Pericardium fibroblast (primary cell): ENCODE results near the gene TGFBR3L. TPM values are rescaled to one million over a fixed set of nuclear protein-coding genes. Genes with fewer than 3 reads are reported as not detected.

ENCODE experiments used
- total RNA-seq: library from RNA; depleted of rRNA; stranded (reverse); fragments of >200 nt; gene quantifications from 2 replicates; pipeline ENCODE4 v1.2.3, GENCODE V29; 2015

Gene TGFBR3L
- total RNA-seq = not detected in 2 replicates

DNA sequence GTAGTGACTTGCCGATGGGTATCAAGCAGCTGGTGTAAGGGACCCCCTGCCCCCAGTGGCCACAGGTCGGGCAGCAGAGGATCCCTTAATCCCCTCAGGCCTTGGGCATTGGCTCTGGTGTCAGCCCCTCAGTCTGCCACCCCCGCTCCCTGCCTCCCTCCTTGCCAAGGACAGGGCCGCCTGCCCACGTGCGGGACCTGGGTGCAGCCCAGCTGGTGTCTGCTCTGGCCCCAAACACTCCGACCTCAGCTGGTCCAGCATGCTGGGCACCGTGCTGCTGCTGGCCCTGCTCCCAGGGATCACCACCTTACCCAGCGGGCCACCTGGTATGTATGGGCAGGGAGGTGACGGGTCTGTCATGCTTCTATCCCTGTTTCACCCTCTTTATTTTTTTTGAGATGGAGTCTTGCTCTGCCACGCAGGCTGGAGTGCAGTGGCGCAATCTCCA is at the start of gene TGFBR3L:
TGFBR3L (plus strand) TSS at position 233 of the 448 bp plus-strand sequence.

DNA sequence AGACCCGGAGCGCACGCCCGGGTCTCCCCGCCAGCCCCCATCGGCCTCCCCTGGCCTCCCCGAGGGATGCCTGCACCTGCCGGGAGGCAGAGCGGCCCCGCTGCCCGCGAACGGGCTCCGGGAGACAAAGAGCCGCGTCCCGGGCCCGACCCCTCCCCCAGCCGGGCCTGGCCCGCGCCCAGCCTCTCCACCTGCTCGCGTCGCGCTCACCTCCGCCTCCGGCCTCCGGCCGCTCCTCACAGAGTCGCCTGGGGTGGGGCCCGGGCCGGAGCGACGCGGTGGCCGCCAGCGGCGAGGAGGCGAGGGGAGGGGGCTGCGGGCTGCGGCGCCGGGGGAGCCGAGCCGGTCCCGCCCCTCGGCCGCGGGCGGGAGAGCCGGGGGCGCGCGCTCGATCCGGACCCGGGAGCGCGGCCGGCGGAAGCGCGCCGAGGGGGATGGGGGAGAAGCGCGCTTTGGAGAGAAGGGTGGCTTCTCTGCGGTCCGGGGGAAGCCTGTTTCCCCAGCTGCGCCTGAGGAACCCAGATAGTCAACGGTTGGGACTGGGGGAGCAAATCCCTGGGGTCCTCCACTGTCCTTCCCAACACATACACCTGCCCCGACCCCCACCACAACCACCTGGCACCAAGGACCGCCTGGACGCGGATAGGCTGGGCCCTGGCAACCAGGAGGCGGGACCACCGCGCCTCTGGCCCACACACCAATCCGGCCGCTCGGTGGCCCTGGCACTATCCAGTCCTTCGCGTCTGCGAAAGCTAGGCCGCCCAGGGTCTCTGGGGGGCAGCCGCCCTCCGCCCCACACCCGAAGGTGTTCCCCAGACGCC is 40.3 kb upstream of the TGFBR3L start, which contains the start of gene PRR36:
PRR36 (minus strand) TSS at position 315 of the 821 bp plus-strand sequence. CDS start 701 bp downstream, outside the sequence.

DNA sequence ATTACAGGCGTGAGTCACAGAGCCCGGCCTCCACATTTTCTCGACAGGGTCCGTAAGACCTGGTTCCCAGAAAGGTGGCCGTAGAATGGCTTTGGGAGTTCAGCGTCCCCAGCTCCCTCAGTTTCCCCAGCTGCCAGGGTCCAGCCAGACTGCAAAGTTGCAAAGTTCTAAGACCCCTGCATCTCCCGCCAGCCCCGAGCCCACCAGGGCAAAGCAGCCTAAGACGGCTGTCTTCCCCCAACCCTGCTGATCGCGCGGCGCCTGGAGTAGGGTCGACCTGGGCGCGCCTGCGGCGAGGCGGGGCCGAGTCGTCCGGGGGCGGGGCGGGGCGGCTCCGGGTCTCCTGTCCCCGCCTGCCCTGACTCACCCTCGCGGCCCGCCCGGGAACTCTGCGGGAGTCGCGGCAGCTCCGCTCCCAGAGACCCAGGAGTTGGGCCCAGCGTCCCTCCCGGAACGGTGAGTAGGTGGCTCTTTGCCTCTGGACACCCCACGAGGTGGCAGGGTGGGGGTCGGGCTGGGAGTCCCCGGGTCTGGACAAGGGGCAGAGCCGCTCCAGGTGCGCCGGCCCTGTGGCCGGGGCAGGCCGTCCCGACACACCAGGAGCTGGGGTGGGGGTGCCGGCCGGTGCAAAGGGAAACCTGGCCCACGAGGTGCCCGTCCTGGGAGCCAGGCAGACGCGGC is 26.3 kb upstream of the TGFBR3L start, which contains the start of gene LRRC8E:
LRRC8E (plus strand) TSS at position 366 of the 681 bp plus-strand sequence. CDS start 7,094 bp downstream, outside the sequence.

DNA sequence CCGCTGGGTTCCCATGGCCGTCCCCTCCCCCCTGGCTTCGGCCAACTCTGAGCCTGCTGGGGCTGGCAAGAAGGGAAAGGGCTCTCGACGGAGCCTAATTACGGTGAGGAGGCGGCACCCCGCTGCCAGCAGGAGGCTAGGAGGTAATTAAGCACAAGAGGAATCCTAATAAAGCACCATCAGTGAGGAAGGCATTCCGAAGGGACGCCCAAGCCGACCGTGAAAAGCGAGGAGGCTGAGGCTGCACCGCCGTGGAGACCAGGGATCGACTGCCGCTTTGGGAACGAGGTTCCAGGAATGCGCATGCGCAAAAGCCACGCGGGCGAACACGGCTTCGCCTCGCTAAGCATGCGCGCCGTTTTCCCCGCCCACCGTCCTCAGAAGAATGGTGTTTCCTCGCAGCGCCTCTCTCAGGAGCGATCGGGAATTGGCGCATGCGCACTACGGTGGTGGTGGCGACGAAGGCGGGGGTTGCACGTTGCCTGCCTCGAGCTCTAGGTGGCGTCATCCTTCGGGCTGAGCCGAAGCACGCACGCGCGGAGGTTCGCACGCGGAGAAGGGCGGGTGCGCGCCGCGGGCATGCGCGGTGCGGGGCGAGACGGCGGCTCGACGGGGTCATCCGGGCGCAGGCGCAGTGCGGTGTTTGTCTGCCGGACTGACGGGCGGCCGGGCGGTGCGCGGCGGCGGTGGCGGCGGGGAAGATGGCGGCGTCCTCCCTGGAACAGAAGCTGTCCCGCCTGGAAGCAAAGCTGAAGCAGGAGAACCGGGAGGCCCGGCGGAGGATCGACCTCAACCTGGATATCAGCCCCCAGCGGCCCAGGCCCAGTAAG is 11.2 kb upstream of the TGFBR3L start, which contains the start of gene MAP2K7:
MAP2K7 (plus strand) TSS at position 634 of the 830 bp plus-strand sequence; CDS start at position 702, 68 bp downstream.

DNA sequence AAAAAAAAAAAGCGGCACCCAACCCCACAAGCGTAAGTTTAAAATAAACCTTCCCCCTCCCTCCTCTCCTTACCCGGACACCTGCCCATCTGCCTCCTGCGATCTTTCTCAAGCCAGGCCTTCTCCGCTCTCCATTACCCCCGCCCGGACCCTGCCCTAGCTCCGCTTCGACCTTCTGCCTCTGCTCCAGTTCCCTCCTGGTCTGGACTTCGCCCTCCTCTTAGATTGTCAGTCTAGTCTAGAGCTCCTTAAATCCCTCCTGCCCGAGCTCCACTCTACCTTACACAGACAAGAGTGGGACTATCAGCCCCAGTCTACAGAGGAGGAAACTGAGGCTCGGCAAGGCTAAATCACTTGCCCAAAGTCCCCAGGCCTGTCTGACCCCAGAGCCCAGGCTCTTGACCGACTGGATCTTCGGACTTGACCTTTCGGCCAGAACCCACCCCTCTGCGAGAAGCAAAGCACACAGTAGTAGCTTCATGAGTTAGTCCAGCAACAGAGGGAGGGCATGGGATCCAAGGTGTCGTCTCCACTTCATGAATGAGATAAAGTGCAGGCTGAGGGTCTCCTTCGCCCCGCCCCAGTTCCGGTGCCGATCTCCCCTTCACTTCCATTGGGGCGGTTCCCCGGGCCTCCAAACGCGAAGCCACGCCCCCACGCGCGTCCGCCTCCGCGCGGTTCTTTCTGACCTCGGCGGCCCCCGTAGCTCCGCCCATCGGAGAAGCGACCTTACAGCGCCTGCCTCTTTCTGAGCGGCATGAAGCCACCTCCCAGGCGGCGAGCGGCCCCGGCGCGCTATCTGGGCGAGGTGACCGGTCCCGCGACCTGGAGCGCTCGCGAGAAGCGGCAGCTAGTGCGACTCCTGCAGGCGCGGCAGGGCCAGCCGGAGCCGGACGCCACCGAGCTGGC is 5.2 kb downstream of the TGFBR3L start, which contains the start of gene SNAPC2:
SNAPC2 (plus strand) TSS at position 729 of the 909 bp plus-strand sequence; CDS start at position 758, 29 bp downstream.

DNA sequence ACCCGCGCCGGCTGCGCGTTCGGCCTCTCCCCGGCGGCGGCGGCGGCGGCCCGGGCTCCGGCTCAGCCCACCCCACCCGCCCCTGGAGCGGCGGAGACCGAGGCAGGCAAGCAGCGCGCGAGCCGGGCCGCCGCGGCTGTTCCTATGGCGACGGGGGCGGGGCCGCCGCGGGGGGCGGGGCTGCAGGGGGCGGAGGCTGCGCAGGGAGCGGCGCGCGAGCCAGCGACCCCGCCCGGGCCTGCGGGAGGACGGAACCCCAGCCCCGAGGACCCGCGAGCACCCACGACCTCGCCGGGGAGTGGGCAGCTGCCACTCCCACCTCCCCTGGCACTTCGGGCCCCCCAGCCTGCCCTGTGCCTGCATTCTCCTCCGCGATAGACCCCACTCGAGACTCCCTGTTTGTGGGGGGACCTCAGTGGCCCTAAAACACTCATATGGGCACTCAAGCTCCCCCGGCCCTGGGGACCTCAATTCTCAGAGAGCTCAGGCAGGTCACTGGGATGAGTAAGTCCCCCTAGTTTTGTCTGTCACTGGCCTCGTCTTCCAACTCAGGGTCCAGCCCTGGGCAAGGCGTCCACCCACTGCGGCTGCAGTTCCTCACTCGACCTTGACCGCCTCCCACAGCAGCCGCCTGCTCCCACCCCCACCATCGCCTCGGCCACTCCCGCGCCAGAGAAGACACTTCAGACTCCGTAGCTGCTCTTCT is 11.5 kb downstream of the TGFBR3L start, which contains the start of gene CTXN1:
CTXN1 (minus strand) TSS at position 115 of the 706 bp plus-strand sequence. CDS start 597 bp downstream, outside the sequence.

DNA sequence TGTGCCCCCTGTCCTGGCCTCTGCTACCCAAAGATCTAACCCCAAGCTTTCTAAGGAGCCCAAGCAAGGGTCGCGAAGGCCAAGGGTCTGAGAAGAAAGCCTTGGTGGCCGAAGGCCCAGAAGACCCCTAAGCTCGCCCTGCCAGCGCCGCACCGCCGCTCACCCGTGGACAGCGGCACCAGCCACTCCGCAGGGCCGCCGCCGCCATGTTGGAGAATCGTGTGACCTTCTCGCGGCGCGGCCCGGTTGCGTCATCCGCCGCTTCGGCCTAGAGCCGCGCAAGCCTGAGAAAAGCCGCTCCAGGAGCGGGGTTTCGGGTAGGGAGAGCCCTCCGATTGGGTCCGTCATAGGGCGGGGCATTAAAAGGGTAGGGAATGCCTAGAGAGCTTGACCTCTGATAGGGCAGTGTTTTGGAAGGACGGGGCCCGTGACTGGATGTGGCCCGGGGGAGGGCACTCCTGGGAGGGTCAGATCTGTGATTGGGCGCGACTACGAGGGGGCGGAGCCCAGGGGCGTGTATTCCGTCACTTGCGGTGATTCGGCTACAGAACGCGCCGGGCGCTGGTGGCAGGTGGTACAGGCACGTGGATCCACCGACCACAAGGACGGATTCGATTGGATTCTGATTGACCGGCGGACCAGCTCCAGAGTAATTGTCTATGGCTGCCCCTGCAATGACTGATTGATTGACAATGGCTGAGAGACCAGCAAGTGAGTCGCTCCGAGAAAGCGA is 29.0 kb downstream of the TGFBR3L start, which contains the start of gene TIMM44:
TIMM44 (minus strand) TSS at position 223 of the 733 bp plus-strand sequence; CDS start at position 208, 15 bp downstream.

Other genes with a start within 250 kb of the TGFBR3L start
- gene RETN, start 245.8 kb upstream of the TGFBR3L start, total RNA-seq = not detected in 2 replicates
- not detected in 2 replicates for gene MCEMP1, start 237.7 kb upstream of the TGFBR3L start, total RNA-seq
- 125 and 141 TPM in 2 replicates for gene TRAPPC5, start 234.0 kb upstream of the TGFBR3L start, total RNA-seq
- gene FCER2, start 212.7 kb upstream of the TGFBR3L start, total RNA-seq = not detected in 2 replicates
- gene CLEC4G, start 182.7 kb upstream of the TGFBR3L start, total RNA-seq = not detected in 2 replicates
- not detected in 2 replicates for gene CD209, start 167.3 kb upstream of the TGFBR3L start, total RNA-seq
- not detected in 2 replicates for gene CLEC4M, start 151.6 kb upstream of the TGFBR3L start, total RNA-seq
- 15.0 and 16.5 TPM in 2 replicates for gene EVI5L, start 84.6 kb upstream of the TGFBR3L start, total RNA-seq
- gene PRR36, start 40.4 kb upstream of the TGFBR3L start, total RNA-seq = not detected in 2 replicates
- gene LRRC8E, start 26.3 kb upstream of the TGFBR3L start, total RNA-seq = 3.1 and 3.9 TPM in 2 replicates
- gene MAP2K7, start 11.0 kb upstream of the TGFBR3L start, total RNA-seq = 9.5 and 18.7 TPM in 2 replicates
- 32.7 and 46.4 TPM in 2 replicates for gene SNAPC2, start 5.5 kb downstream of the TGFBR3L start, total RNA-seq
- 4.1 and 4.4 TPM in 2 replicates for gene CTXN1, start 11.3 kb downstream of the TGFBR3L start, total RNA-seq
- 71.1 and 74.3 TPM in 2 replicates for gene TIMM44, start 28.8 kb downstream of the TGFBR3L start, total RNA-seq
- 23.1 and 23.2 TPM in 2 replicates for gene ELAVL1, start 90.8 kb downstream of the TGFBR3L start, total RNA-seq
- not detected in 2 replicates for gene CCL25, start 137.9 kb downstream of the TGFBR3L start, total RNA-seq
- not detected in 2 replicates for gene FBN3, start 234.8 kb downstream of the TGFBR3L start, total RNA-seq